ENCODE results near the gene CCDC14.

Gene CCDC14

DNA sequence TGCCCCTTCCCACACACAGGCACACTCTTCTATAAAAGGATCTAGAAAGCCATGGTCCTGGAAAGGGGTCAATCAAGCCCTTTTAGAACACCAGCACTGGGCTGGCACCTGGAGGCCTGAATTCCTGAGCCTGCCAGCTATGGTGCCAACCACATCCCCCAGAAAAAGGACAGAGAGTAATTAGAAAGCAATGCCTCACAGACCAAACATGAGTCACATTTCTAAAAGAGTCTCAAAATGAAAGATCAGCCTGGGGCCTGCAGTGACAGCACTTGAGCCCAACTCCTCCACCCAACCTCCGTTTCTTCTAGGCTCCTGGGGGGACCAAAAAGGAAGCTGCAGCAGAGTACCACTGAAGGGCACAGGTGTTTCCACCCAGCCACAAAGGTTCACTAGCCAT is 91.0 kb downstream of the CCDC14 start:
- Histone ChIP-seq H3K27me3 (ENCODE audit: control insufficient read depth in 1 of 2, insufficient read depth in 2 of 2, low read length in 2 of 2) (no peaks in the 10 kb centered on the region), H3K4me1 (ENCODE audit: control insufficient read depth in 1 of 2, insufficient read depth in 2 of 2, low read length in 2 of 2) (no peaks in the 10 kb centered on the region), H3K9ac (ENCODE audit: low read depth in 1 of 2, low read length in 2 of 2) (no peak overlapping the region), H3K27ac (ENCODE audit: low read depth, low read length) (no peak overlapping the region), H3K9me3 (ENCODE audit: control insufficient read depth in 1 of 2, low read length in 2 of 2) (no peaks in the 10 kb centered on the region), H3K36me3 (ENCODE audit: control insufficient read depth in 1 of 2, insufficient read depth in 2 of 2, low read length in 2 of 2) (no peaks in the 10 kb centered on the region), H3K4me3 (ENCODE audit: low read depth in 1 of 2, low read length in 2 of 2) (no peak overlapping the region)

DNA sequence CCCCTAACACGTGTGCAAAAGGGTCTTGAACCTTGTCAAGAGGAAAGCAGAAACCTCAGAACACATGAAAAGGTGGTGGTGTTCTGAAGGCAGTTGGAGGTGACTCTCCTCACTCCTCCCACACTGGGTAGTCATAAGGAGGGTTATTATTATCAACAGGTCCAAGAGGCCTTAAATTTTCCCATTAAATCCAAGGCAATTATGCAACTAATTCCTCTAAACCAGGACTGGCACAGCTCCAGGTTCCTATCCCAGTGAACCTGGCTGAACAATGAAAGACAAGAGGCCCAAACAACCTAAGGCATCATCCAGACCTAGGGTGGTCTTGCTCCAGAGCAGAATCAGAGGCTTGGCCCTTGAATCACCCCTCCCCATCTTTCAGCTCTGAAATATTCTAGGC is 91.9 kb downstream of the CCDC14 start:
- Histone ChIP-seq H3K4me3 (ENCODE audit: low read depth in 1 of 2, low read length in 2 of 2) (no peak overlapping the region), H3K27ac (ENCODE audit: low read depth, low read length) (no peak overlapping the region), H3K9ac (ENCODE audit: low read depth in 1 of 2, low read length in 2 of 2) (no peak overlapping the region), H3K36me3 (ENCODE audit: control insufficient read depth in 1 of 2, insufficient read depth in 2 of 2, low read length in 2 of 2) (no peaks in the 10 kb centered on the region), H3K4me1 (ENCODE audit: control insufficient read depth in 1 of 2, insufficient read depth in 2 of 2, low read length in 2 of 2) (no peaks in the 10 kb centered on the region), H3K9me3 (ENCODE audit: control insufficient read depth in 1 of 2, low read length in 2 of 2) (no peaks in the 10 kb centered on the region), H3K27me3 (ENCODE audit: control insufficient read depth in 1 of 2, insufficient read depth in 2 of 2, low read length in 2 of 2) (no peaks in the 10 kb centered on the region)

DNA sequence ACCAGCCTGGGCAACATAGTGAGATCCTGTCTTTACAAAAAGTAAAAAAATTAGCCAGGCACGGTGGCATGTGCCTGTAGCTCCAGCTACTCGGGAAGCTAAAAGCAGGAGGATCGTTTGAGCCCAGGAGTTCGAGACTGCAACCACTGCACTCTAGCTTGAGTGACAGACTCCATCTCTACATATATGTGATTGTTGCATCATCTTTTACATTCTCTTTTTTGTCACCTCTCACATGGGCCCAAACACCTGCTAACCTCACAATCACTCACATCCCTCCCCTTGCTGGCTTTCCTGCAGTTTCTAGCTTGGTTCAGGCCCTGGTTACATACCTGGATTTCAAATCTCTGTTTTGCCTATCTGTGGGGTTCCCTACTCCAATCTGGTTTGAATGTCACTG is 96.3 kb downstream of the CCDC14 start:
- Histone ChIP-seq H3K27me3 (ENCODE audit: control insufficient read depth in 1 of 2, insufficient read depth in 2 of 2, low read length in 2 of 2) (no peaks in the 10 kb centered on the region), H3K36me3 (ENCODE audit: control insufficient read depth in 1 of 2, insufficient read depth in 2 of 2, low read length in 2 of 2) (no peaks in the 10 kb centered on the region), H3K27ac (ENCODE audit: low read depth, low read length) (no peak overlapping the region), H3K4me1 (ENCODE audit: control insufficient read depth in 1 of 2, insufficient read depth in 2 of 2, low read length in 2 of 2) (no peaks in the 10 kb centered on the region), H3K9me3 (ENCODE audit: control insufficient read depth in 1 of 2, low read length in 2 of 2) (no peaks in the 10 kb centered on the region), H3K4me3 (ENCODE audit: low read depth in 1 of 2, low read length in 2 of 2) (no peak overlapping the region), H3K9ac (ENCODE audit: low read depth in 1 of 2, low read length in 2 of 2) (no peak overlapping the region)
